Measurements from ENCODE around the gene EIPR1.

EIPR1 gene

GRCh38 chr2:3248754-3249475 is 128.7 kb downstream of the EIPR1 start:
- TF ChIP-seq, protein P1, sequence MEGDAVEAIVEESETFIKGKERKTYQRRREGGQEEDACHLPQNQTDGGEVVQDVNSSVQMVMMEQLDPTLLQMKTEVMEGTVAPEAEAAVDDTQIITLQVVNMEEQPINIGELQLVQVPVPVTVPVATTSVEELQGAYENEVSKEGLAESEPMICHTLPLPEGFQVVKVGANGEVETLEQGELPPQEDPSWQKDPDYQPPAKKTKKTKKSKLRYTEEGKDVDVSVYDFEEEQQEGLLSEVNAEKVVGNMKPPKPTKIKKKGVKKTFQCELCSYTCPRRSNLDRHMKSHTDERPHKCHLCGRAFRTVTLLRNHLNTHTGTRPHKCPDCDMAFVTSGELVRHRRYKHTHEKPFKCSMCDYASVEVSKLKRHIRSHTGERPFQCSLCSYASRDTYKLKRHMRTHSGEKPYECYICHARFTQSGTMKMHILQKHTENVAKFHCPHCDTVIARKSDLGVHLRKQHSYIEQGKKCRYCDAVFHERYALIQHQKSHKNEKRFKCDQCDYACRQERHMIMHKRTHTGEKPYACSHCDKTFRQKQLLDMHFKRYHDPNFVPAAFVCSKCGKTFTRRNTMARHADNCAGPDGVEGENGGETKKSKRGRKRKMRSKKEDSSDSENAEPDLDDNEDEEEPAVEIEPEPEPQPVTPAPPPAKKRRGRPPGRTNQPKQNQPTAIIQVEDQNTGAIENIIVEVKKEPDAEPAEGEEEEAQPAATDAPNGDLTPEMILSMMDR (IDR thresholded peaks at IDR 0.05; ENCODE audit: extremely low read depth, missing control alignments) = no peak
- no peak for DNase-seq (ENCODE audit: low spot score)

GRCh38 chr2:3246928-3247714 is 130.5 kb downstream of the EIPR1 start:
- DNase-seq (ENCODE audit: low spot score) = no peak
- TF ChIP-seq, protein P1 (IDR thresholded peaks at IDR 0.05; ENCODE audit: extremely low read depth, missing control alignments) = no peak

DNA sequence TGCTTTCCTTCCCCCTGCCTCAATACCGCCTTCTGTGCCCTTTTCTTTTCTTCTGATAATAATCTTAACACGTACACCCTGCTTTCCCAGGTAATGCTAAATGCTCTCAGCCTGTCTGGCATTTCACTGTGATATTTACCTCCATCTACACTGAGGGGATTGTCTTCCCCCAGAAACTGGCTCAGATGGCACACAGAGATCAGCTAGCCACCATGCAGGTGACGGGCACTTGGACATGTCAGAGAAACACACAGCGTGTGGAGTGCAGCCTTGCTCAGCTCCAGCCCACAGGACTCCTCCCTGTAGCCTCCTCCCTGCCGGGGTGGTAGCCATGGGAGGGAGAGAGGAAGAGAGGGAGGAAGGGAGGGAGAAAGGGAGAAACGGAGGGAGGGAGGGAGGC is 131.2 kb downstream of the EIPR1 start:
- TF ChIP-seq, protein P1 (IDR thresholded peaks at IDR 0.05; ENCODE audit: extremely low read depth, missing control alignments) = no peak
- DNase-seq (ENCODE audit: low spot score) = no peak

DNA sequence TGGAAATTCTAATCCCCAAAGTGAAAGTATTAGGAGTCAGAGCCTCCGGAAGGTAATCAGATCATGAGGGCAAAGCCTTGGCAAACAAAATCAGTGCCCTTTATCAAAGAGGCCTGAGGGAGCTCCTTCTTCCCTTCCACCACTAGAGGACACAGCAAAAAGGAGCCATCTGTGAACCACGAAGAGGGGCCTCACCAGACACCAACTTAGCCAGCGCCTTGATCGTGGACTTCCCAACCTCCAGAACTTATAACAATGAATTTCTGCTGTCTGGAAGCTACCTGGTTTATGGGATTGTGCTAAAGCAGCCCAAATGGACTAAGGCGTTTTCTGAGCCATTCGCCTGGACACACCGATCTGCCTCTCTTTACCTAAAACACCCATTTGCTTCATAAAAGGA is 133.1 kb downstream of the EIPR1 start:
- TF ChIP-seq, protein P1 (IDR thresholded peaks at IDR 0.05; ENCODE audit: extremely low read depth, missing control alignments) = no peak

DNA sequence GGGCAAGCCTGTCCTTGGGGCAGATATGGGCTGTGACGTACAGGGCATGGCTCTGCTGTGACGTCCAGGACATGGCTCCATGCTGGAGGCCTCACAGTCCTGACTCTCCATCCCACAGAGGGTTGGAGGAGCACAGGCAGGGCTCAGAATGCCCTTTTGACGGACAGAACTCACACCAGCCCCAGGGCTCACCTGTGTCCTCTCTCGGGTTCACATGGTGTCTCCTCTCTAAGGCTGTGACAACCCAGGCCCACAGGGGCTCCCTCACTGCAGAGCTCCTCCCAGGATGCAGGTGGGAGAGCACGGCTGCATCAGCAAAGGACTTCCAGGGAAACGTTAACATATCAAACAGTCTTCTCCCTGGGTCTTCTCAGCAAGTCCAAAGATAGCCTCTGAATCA is 133.8 kb downstream of the EIPR1 start:
- TF ChIP-seq, protein P1 (IDR thresholded peaks at IDR 0.05; ENCODE audit: extremely low read depth, missing control alignments) = no peak
- DNase-seq (ENCODE audit: low spot score) = no peak

More for the DNA sequence above, 133.1 kb downstream of the EIPR1 start:
- no peak for DNase-seq (ENCODE audit: low spot score)

DNA sequence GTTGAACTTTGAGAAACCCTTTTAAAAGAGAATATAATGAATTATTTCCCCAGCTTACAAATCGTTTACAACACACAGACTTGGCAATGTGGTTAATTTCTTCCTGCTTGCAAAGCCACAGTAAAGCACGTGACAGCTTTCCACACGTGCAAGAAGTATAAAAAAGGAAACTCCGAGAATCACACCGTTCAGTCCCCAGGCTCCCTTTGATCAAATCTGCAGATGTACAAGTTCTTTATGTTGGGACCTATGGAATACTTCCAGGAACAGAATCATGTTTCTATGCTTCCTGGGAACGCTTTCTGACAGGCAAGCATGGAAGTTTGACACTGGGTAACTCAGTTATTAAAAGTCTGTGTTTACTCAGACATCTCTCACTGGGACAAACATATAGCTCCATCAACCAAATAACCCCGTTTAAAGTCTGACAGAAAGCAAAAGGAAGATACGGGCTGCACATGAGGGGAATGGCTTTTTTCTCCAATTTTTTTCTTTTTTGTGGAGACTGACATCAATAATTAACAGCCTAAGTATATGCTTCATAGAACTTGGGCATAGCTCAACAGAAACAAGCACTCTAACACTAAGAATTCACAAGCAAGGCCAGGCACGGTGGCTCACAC is 134.8 kb downstream of the EIPR1 start:
- TF ChIP-seq, protein P1 (IDR thresholded peaks at IDR 0.05; ENCODE audit: extremely low read depth, missing control alignments) = no peak
- DNase-seq (ENCODE audit: low spot score) = no peak

Measured in GM20000 (cell line).